Endothelial cell of umbilical vein (primary cell): ENCODE data around the gene C16orf86. TPM values are rescaled to one million over a fixed set of nuclear protein-coding genes. Genes with fewer than 3 reads are reported as not detected.

Experiments used
- BruUV-seq: library from RNA; stranded (reverse); fragments of 400-500 nt; replicated peaks from 2 replicates; lab custom pipeline; 2021; lab: Mats Ljungman, UMichigan
- CTCF ChIA-PET: fragments of 300-600, 350-600 bp; sonication (Branson Sonifier 250); formaldehyde crosslinking; loops from one replicate; lab custom pipeline; 2021; ENCODE audit warnings: antibody characterized with exemption, inconsistent platforms; lab: Charles Lee
- POLR2A ChIA-PET: fragments of 300-600, 350-600 bp; sonication (Branson Sonifier 250); formaldehyde crosslinking; loops from one replicate; lab custom pipeline; 2021; ENCODE audit warnings: antibody characterized with exemption, inconsistent platforms; lab: Charles Lee
- DNase-seq: peaks from one replicate; pipeline ENCODE4 v3.0.0-alpha.2; 2011; ENCODE audit warnings: low read depth, low spot score
- FAIRE-seq: peaks from 2 replicates; lab custom pipeline; 2011; peaks lifted over from hg19 to GRCh38; lab: Jason Lieb, UNC
- H2AFZ ChIP-seq: 2 replicates; pipeline ENCODE4 v1.6.0; 2012; ENCODE audit warnings: low read depth, low read length, control low read depth, inconsistent platforms
- H3K27ac ChIP-seq: 2 replicates; pipeline ENCODE4 v1.5.1; 2011; ENCODE audit warnings: low read depth, mild to moderate bottlenecking, control low read depth, low read length, moderate library complexity; ENCODE audit not compliant: insufficient read depth
- H3K27me3 ChIP-seq, 2 experiments: 2 replicates each; pipeline versions ENCODE4 v1.6.0 to v1.6.1; 2011; ENCODE audit warnings: low read length in 2 of 2, mixed read lengths in 1 of 2; ENCODE audit not compliant: control insufficient read depth in 2 of 2, insufficient read depth in 2 of 2
- H3K36me3 ChIP-seq, 2 experiments: 2 replicates in 1 of 2; 3 replicates in 1 of 2; pipeline ENCODE4 v1.5.1; 2011; ENCODE audit warnings: low read length in 2 of 2, mild to moderate bottlenecking in 1 of 2, moderate library complexity in 1 of 2; ENCODE audit not compliant: control insufficient read depth in 2 of 2, insufficient read depth in 2 of 2; ENCODE audit errors: extremely low read depth in 1 of 2
- H3K4me1 ChIP-seq: 3 replicates; pipeline ENCODE4 v1.5.1; 2011; ENCODE audit warnings: mild to moderate bottlenecking, low read length; ENCODE audit not compliant: control insufficient read depth, insufficient read depth; ENCODE audit errors: extremely low read depth
- H3K4me2 ChIP-seq: 2 replicates; pipeline ENCODE4 v1.6.1; 2011; ENCODE audit warnings: low read length, control low read depth, mixed read lengths; ENCODE audit not compliant: insufficient read depth
- H3K4me3 ChIP-seq, 3 experiments: fragments of 200-600 bp in 1 of 3; sonication (generic), shearing (Covaris generic) in 1 of 3; replicated peaks in 1 of 3; 2 replicates each; pipeline ENCODE4 v1.5.1; 2011 to 2016; ENCODE audit warnings: control low read depth in 3 of 3, low read length in 3 of 3, mild to moderate bottlenecking in 2 of 3, inconsistent platforms in 1 of 3, low read depth in 1 of 3, moderate library complexity in 1 of 3; ENCODE audit not compliant: insufficient read depth in 1 of 3
- H3K79me2 ChIP-seq: 2 replicates; pipeline ENCODE4 v1.6.0; 2012; ENCODE audit warnings: low read length, inconsistent platforms; ENCODE audit not compliant: control insufficient read depth, insufficient read depth
- H3K9ac ChIP-seq: replicated peaks from 2 replicates; pipeline ENCODE3; 2011; ENCODE audit warnings: low read length, control low read depth; ENCODE audit not compliant: insufficient read depth; ENCODE audit errors: extremely low read depth
- H3K9me1 ChIP-seq: replicated peaks from 3 replicates; pipeline ENCODE4 v1.6.0; 2011; ENCODE audit warnings: mild to moderate bottlenecking, low read length; ENCODE audit not compliant: control insufficient read depth, insufficient read depth; ENCODE audit errors: extremely low read depth
- H3K9me3 ChIP-seq: replicated peaks from 2 replicates; pipeline ENCODE4 v1.5.1; 2012; ENCODE audit warnings: low read length, inconsistent platforms; ENCODE audit not compliant: control insufficient read depth, insufficient read depth
- H4K20me1 ChIP-seq: replicated peaks from 2 replicates; pipeline ENCODE3; 2011; ENCODE audit warnings: mild to moderate bottlenecking, low read length; ENCODE audit not compliant: control insufficient read depth, insufficient read depth; ENCODE audit errors: extremely low read depth
- CTCF ChIP-seq, 2 donors: IDR thresholded peaks; 1 replicate in 1 of 2; 2 replicates in 1 of 2; pipeline ENCODE4 v1.5.1; 2011; ENCODE audit warnings: low read length in 2 of 2, mild to moderate bottlenecking in 2 of 2, moderate library complexity in 2 of 2, control low read depth in 1 of 2, inconsistent platforms in 1 of 2, low read depth in 1 of 2; ENCODE audit not compliant: insufficient read depth in 1 of 2; ENCODE audit errors: extremely low read depth in 1 of 2
- EZH2 ChIP-seq: IDR thresholded peaks from 2 replicates; pipeline ENCODE4 v1.6.1; 2012; ENCODE audit warnings: borderline replicate concordance, low read depth, mild to moderate bottlenecking, moderate library complexity, low read length, inconsistent platforms; ENCODE audit not compliant: severe bottlenecking
- dilution Hi-C: fragments of 300-500 bp; cut with MboI; formaldehyde crosslinking; loops from one replicate; pipeline ENCODE4 v1.15.0; 2019; ENCODE audit warnings: low sequenced_read_pairs; ENCODE audit not compliant: extremely low pct_ligation_motif_present
- intact Hi-C: fragments of 100-400 bp; cut with micrococcal nuclease; formaldehyde crosslinking; loops from one replicate; pipeline ENCODE4 v1.10.0; 2022
- polyA plus RNA-seq, 4 experiments: library from polyadenylated mRNA; depleted of rRNA in 3 of 4; stranded (reverse) in 3 of 4; unstranded in 1 of 4; fragments of >200 nt; gene quantifications; 2 replicates each; pipeline versions ENCODE4 v1.2.1 to v1.2.3, GENCODE V29; 2011 to 2012; ENCODE audit warnings: missing spikeins in 1 of 4
- total RNA-seq: library from RNA; stranded (reverse); gene quantifications from 2 replicates; pipeline ENCODE4 v1.2.3, GENCODE V29; 2021
- TF ChIP-seq, protein P1 (sequence below): IDR thresholded peaks from 2 replicates; pipeline ENCODE4 v1.6.1; 2011; ENCODE audit not compliant: insufficient read depth, insufficient read length

C16orf86 gene
- total and polyA plus RNA-seq, 2 donors (not counting 3 experiments of a cell fraction or from before 2014, with no cell fraction given), result 0.62 to 0.98 TPM

DNA sequence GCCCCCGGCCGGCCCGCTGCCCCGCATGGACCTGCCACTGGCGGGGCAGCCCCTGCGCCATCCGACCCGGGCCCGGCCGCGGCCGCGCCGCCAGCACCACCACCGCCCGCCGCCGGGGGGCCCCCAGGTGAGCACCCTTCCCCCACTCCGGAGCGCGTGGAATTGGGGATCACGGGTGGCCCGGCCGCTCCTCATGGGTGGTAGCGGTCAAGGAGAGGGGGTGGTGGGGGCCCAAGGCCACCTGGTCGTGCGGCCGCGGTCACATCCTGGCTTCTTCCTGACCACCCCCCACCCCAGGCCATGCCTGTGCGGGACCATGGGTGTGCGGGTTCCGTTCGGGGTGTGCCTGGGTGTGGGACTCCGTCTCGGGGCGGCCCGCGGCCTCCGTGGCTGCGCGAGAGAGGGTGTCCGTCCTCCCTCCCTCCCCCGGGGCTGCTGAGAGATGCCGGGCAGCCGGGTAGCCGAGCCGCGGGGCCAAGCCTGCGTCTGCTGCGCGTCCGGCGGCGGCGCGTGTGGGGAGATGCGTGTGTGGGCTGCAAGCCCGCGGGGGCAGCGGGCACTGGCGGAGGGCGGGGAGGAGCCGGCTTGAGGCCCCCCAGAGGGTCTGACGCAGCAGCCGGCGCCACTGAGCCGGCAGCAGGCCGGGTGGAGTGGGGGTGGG is 13.4 kb upstream of the C16orf86 start:
- FAIRE-seq (no peak), DNase-seq (no peak)
- no peak overlapping the region for H3K9ac ChIP-seq
- intact Hi-C loops (no loop called here), dilution Hi-C loops (no loop called here)
- POLR2A ChIA-PET, result no interaction called here
- BruUV-seq, result no TSS peak
- peak; percentile 70 for TF ChIP-seq EZH2
- TF ChIP-seq, protein P1, sequence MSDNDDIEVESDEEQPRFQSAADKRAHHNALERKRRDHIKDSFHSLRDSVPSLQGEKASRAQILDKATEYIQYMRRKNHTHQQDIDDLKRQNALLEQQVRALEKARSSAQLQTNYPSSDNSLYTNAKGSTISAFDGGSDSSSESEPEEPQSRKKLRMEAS, result no peak
- TF ChIP-seq CTCF (IDR thresholded peaks at IDR 0.05; ENCODE audit: extremely low read depth in 1 of 2, insufficient read depth in 1 of 2, low read depth in 1 of 2, low read length in 2 of 2), result peak in 1 of 2 donors; percentile 14
- CTCF ChIA-PET, result interaction anchor here (1.6 kb wide), 1 partner anchor 132 kb away, joined by 6 read pairs; no protein-coding TSS in a partner anchor
- H3K9me3 ChIP-seq, result no peaks in the 10 kb centered on the region
- peaks cover 38 to 41% of the 10 kb centered on the region in 2 experiments for H3K27me3 ChIP-seq
- H3K9me1 ChIP-seq, result no peaks in the 10 kb centered on the region
- H3K36me3 ChIP-seq, result no peaks in the 10 kb centered on the region
- no peak overlapping the region for H3K27ac ChIP-seq
- H3K79me2 ChIP-seq, result no peaks in the 10 kb centered on the region
- H4K20me1 ChIP-seq, result no peaks in the 10 kb centered on the region
- H2AFZ ChIP-seq, result no peak overlapping the region
- H3K4me1 ChIP-seq, result peaks cover 5% of the 10 kb centered on the region
- H3K4me3 ChIP-seq, result peak overlapping the region in 2 of 3 experiments; percentile 26 to 31
- H3K4me2 ChIP-seq, result peak overlapping the region; percentile 43
